Peyer's patch (tissue), 4 donors: Measurements from ENCODE around the gene STK32C. TPM values are rescaled to one million over a fixed set of nuclear protein-coding genes. Genes with fewer than 3 reads are reported as not detected.

ENCODE experiments used
- DNase-seq, 3 donors: peaks; one replicate each; pipeline ENCODE4 v3.0.0-alpha.2; 2017 to 2019
- H3K27ac ChIP-seq, 4 donors: fragments of 200-600 bp; sonication (generic); one replicate each; pipeline ENCODE4 v1.5.1; 2016 to 2019
- H3K27me3 ChIP-seq, 2 donors: fragments of 200-600 bp; sonication (generic); one replicate each; pipeline ENCODE4 v1.5.1; 2019
- H3K36me3 ChIP-seq, 3 donors: fragments of 200-600 bp; sonication (generic); one replicate each; pipeline ENCODE4 v1.5.1; 2016 to 2019
- H3K4me1 ChIP-seq, 4 donors: fragments of 200-600 bp; sonication (generic); one replicate each; pipeline ENCODE4 v1.5.1; 2016 to 2019
- H3K4me3 ChIP-seq, 4 donors: fragments of 200-600 bp; sonication (generic); 1 replicate in 3 of 4; 2 replicates in 1 of 4; pipeline ENCODE4 v1.5.1; 2016 to 2019; ENCODE audit warnings: mild to moderate bottlenecking in 1 of 4
- H3K9me3 ChIP-seq, 4 donors: fragments of 200-600 bp; sonication (generic); one replicate each; pipeline ENCODE4 v1.5.1; 2016 to 2019; ENCODE audit warnings: mild to moderate bottlenecking in 1 of 4
- CTCF ChIP-seq, 6 experiments: fragments of 450-650 bp in 4 of 6; fragments of 200-600 bp in 2 of 6; sonication (generic) in 1 of 6; IDR thresholded peaks; one replicate each; pipeline ENCODE4 v1.5.1; 2017 to 2019; ENCODE audit warnings: antibody characterized with exemption in 6 of 6, mild to moderate bottlenecking in 3 of 6, moderate library complexity in 1 of 6
- POLR2A ChIP-seq, 2 donors: fragments of 450-650 bp; IDR thresholded peaks; one replicate each; pipeline ENCODE4 v1.5.1; 2017; ENCODE audit warnings: antibody characterized with exemption in 2 of 2, mild to moderate bottlenecking in 2 of 2, moderate library complexity in 2 of 2
- total RNA-seq, 4 donors: library from RNA; depleted of rRNA; stranded (reverse); fragments of >200 nt; gene quantifications; one replicate each; pipeline ENCODE4 v1.1.0, GENCODE V29; 2016

Gene STK32C
- total RNA-seq, 4 donors from 2014 or later = 0.35 to 23.9 (median 4.4) TPM

GRCh38 chr10:132246296-132246695 lies 61.5 kb downstream of the STK32C start:
- Histone ChIP-seq H3K27me3 (no peaks in the 10 kb centered on the region), H3K27ac (no peak overlapping the region), H3K4me3 (no peak overlapping the region), H3K9me3 (no peaks in the 10 kb centered on the region), H3K36me3 (no peaks in the 10 kb centered on the region), H3K4me1 (no peaks in the 10 kb centered on the region)
- DNase-seq = no peak
- TF ChIP-seq CTCF (IDR thresholded peaks at IDR 0.05) (no peak), POLR2A (IDR thresholded peaks at IDR 0.05) (no peak)

- TF ChIP-seq CTCF (IDR thresholded peaks at IDR 0.05) (no peak), POLR2A (IDR thresholded peaks at IDR 0.05) (no peak)
- H3K36me3 ChIP-seq = no peaks in the 10 kb centered on the region
- H3K27me3 ChIP-seq = no peaks in the 10 kb centered on the region
- H3K9me3 ChIP-seq = no peaks in the 10 kb centered on the region
- no peak overlapping the region for H3K4me3 ChIP-seq
- DNase-seq = no peak
- H3K27ac ChIP-seq = no peak overlapping the region
- no peaks in the 10 kb centered on the region for H3K4me1 ChIP-seq
Measured at GRCh38 chr10:132245056-132245455, 62.7 kb downstream of the STK32C start.

- H3K4me1 ChIP-seq = no peaks in the 10 kb centered on the region
- no peaks in the 10 kb centered on the region for H3K9me3 ChIP-seq
- H3K27ac ChIP-seq = no peak overlapping the region
- H3K4me3 ChIP-seq = no peak overlapping the region
- H3K27me3 ChIP-seq = no peaks in the 10 kb centered on the region
- no peak for DNase-seq
- no peak for TF ChIP-seq POLR2A (IDR thresholded peaks at IDR 0.05)
- no peak for TF ChIP-seq CTCF (IDR thresholded peaks at IDR 0.05)
- no peaks in the 10 kb centered on the region for H3K36me3 ChIP-seq
Measured at GRCh38 chr10:132243626-132244025, 64.1 kb downstream of the STK32C start.

- no peak for DNase-seq
- Histone ChIP-seq H3K27ac (no peak overlapping the region), H3K4me3 (no peak overlapping the region), H3K9me3 (no peaks in the 10 kb centered on the region), H3K27me3 (no peaks in the 10 kb centered on the region), H3K4me1 (no peaks in the 10 kb centered on the region), H3K36me3 (no peaks in the 10 kb centered on the region)
- no peak for TF ChIP-seq CTCF (IDR thresholded peaks at IDR 0.05)
- TF ChIP-seq POLR2A (IDR thresholded peaks at IDR 0.05) = no peak
Measured at GRCh38 chr10:132243141-132243540, 64.6 kb downstream of the STK32C start.

- Histone ChIP-seq H3K36me3 (no peaks in the 10 kb centered on the region), H3K27ac (no peak overlapping the region), H3K9me3 (no peaks in the 10 kb centered on the region), H3K4me3 (no peak overlapping the region), H3K27me3 (no peaks in the 10 kb centered on the region), H3K4me1 (no peaks in the 10 kb centered on the region)
- no peak for TF ChIP-seq POLR2A (IDR thresholded peaks at IDR 0.05)
- no peak for TF ChIP-seq CTCF (IDR thresholded peaks at IDR 0.05)
- DNase-seq = no peak
Measured at GRCh38 chr10:132242103-132242840, 65.5 kb downstream of the STK32C start.
